ENCODE data around the gene DHX58. TPM values are rescaled to one million over a fixed set of nuclear protein-coding genes. Genes with fewer than 3 reads are reported as not detected.

DHX58 gene
- total RNA-seq, 2 experiments from 2014 or later, result 10.3 to 19.4 TPM

- BruUV-seq (replicated peaks), result no TSS peak
- Histone ChIP-seq H3K36me3 (ENCODE audit: insufficient read depth, low read length) (peaks cover 67% of the 10 kb centered on the region), H3K9me3 (ENCODE audit: low read length) (no peaks in the 10 kb centered on the region), H2AFZ (ENCODE audit: low read length) (no peak overlapping the region), H3K4me2 (ENCODE audit: low read length) (no peak overlapping the region), H3K79me2 (ENCODE audit: insufficient read depth, low read depth, low read length) (peaks cover 63% of the 10 kb centered on the region), H3K4me3 (ENCODE audit: low read depth, low read length, poor library complexity, severe bottlenecking) (no peak overlapping the region), H3K9me2 (ENCODE audit: insufficient read depth, low read length) (no peaks in the 10 kb centered on the region), H3K4me1 (ENCODE audit: insufficient read depth, low read length, poor library complexity, severe bottlenecking) (peaks cover 54% of the 10 kb centered on the region), H3K27ac (ENCODE audit: low read depth, low read length, poor library complexity, severe bottlenecking) (no peak overlapping the region), H4K20me1 (ENCODE audit: insufficient read depth, low read length) (no peaks in the 10 kb centered on the region)
- ChIA-PET POLR2A (no interaction called here), CTCF (ENCODE audit: unreplicated experiment) (no interaction called here)
- intact Hi-C loops (cut with micrococcal nuclease; ENCODE audit: unreplicated experiment), result no loop called here
- no peak for DNase-seq (ENCODE audit: low spot score)
- no peak for TF ChIP-seq EZH2phosphoT487 (IDR thresholded peaks at IDR 0.05; ENCODE audit: borderline replicate concordance, low read depth, low read length)
- no peak for TF ChIP-seq CTCF (conservative IDR thresholded peaks at IDR 0.05; ENCODE audit: low read length)
Measured at GRCh38 chr17:42138749-42139492, 26.4 kb upstream of the DHX58 start.

- intact Hi-C loops (cut with micrococcal nuclease; ENCODE audit: unreplicated experiment), result no loop called here
- CTCF ChIA-PET (ENCODE audit: unreplicated experiment), result no interaction called here
- Histone ChIP-seq H4K20me1 (ENCODE audit: insufficient read depth, low read length) (0 out of 2 replicates have a peak, but pooled peaks cover 5% of the 10 kb centered on the region), H3K4me3 (ENCODE audit: low read depth, low read length, poor library complexity, severe bottlenecking) (peak overlapping the region; percentile 35), H2AFZ (ENCODE audit: low read length) (no peak overlapping the region), H3K4me2 (ENCODE audit: low read length) (peak overlapping the region; percentile 62), H3K9me3 (ENCODE audit: low read length) (no peaks in the 10 kb centered on the region), H3K36me3 (ENCODE audit: insufficient read depth, low read length) (peaks cover 51% of the 10 kb centered on the region), H3K9me2 (ENCODE audit: insufficient read depth, low read length) (no peaks in the 10 kb centered on the region), H3K27ac (ENCODE audit: low read depth, low read length, poor library complexity, severe bottlenecking) (peak overlapping the region; percentile 94), H3K79me2 (ENCODE audit: insufficient read depth, low read depth, low read length) (peaks cover 70% of the 10 kb centered on the region), H3K4me1 (ENCODE audit: insufficient read depth, low read length, poor library complexity, severe bottlenecking) (peaks cover 61% of the 10 kb centered on the region)
- DNase-seq (ENCODE audit: low spot score), result no peak
- BruUV-seq (replicated peaks), result no TSS peak
- POLR2A ChIA-PET, result interaction anchor here (0.6 to 1.2 kb wide), 3 partner anchors 13 to 254 kb away, joined by 3 to 5 read pairs (median 3); no protein-coding TSS in a partner anchor
- TF ChIP-seq EZH2phosphoT487 (IDR thresholded peaks at IDR 0.05; ENCODE audit: borderline replicate concordance, low read depth, low read length) (no peak), CTCF (conservative IDR thresholded peaks at IDR 0.05; ENCODE audit: low read length) (no peak)
Measured at GRCh38 chr17:42136654-42137051, 24.1 kb upstream of the DHX58 start.
